ENCODE measurements around the gene DHX36.

DHX36 gene

GRCh38 chr3:154316974-154317767, 7.1 kb downstream of the DHX36 start:
- no peak for TF ChIP-seq CTCF (IDR thresholded peaks at IDR 0.05; ENCODE audit: low read depth, low read length)
- no peak for DNase-seq (ENCODE audit: low read depth, low spot score)
- no peak overlapping the region for H3K4me3 ChIP-seq (ENCODE audit: low read depth, low read length)
- in situ Hi-C loops (cut with HindIII; ENCODE audit: low sequenced_read_pairs) = no loop called here

DNA sequence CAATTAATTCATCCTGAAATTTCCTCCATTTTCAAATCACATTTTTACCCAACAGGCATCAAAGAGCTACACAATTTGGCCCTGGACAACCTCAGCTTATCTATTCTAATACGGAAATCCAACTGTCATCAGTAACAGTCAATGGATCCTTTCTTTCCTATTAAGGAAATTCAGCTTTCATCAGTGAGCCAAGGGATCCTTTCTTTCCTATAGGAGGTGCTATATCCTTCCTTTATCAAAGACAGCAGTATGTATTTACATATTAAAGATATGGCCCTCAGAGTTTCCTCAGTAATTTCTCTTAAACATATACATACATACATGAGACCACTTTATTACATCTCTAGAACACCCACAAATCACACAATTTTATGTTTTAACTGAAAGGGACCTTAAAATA, 10.1 kb downstream of the DHX36 start:
- no peak for DNase-seq (ENCODE audit: low read depth, low spot score)
- in situ Hi-C loops (cut with HindIII; ENCODE audit: low sequenced_read_pairs) = no loop called here

GRCh38 chr3:154310840-154311239, 13.4 kb downstream of the DHX36 start:
- in situ Hi-C loops (cut with HindIII; ENCODE audit: low sequenced_read_pairs) = no loop called here
- DNase-seq (ENCODE audit: low read depth, low spot score) = peak; percentile 21
- no peak overlapping the region for H3K4me3 ChIP-seq (ENCODE audit: low read depth, low read length)
- TF ChIP-seq CTCF (IDR thresholded peaks at IDR 0.05; ENCODE audit: low read depth, low read length) = no peak

More for the DNA sequence above, 10.1 kb downstream of the DHX36 start:
- H3K4me3 ChIP-seq (ENCODE audit: low read depth, low read length) = no peak overlapping the region
- TF ChIP-seq CTCF (IDR thresholded peaks at IDR 0.05; ENCODE audit: low read depth, low read length) = no peak

DNA sequence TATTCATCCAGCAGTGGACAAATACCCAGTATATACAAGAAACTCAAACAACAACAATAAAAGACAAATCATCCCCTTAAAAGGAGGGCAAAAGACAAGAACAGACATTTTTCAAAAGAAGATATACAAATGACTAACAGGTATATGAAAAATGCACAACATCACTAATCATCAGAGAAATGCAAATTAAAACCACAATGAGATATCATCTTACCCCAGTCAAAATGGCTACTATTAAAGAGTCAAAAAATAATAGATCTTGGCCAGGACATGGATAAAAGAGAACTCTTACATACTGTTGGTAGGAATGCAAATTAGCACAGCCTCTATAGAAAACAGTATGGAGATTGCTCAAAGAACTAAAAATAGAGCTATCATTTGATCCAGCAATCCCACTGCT, 16.9 kb downstream of the DHX36 start:
- H3K4me3 ChIP-seq (ENCODE audit: low read depth, low read length) = no peak overlapping the region
- in situ Hi-C loops (cut with HindIII; ENCODE audit: low sequenced_read_pairs) = no loop called here
- TF ChIP-seq CTCF (IDR thresholded peaks at IDR 0.05; ENCODE audit: low read depth, low read length) = no peak
- DNase-seq (ENCODE audit: low read depth, low spot score) = no peak

- in situ Hi-C loops (cut with HindIII; ENCODE audit: low sequenced_read_pairs) = no loop called here
- no peak overlapping the region for H3K4me3 ChIP-seq (ENCODE audit: low read depth, low read length)
- no peak for TF ChIP-seq CTCF (IDR thresholded peaks at IDR 0.05; ENCODE audit: low read depth, low read length)
Observed at GRCh38 chr3:154304936-154305335, 19.4 kb downstream of the DHX36 start.

GRCh38 chr3:154304116-154304786, 20.0 kb downstream of the DHX36 start:
- in situ Hi-C loops (cut with HindIII; ENCODE audit: low sequenced_read_pairs) = no loop called here
- no peak for DNase-seq (ENCODE audit: low read depth, low spot score)
- no peak for TF ChIP-seq CTCF (IDR thresholded peaks at IDR 0.05; ENCODE audit: low read depth, low read length)
- no peak overlapping the region for H3K4me3 ChIP-seq (ENCODE audit: low read depth, low read length)

More at GRCh38 chr3:154304936-154305335, 19.4 kb downstream of the DHX36 start:
- DNase-seq (ENCODE audit: low read depth, low spot score) = no peak

All from astrocyte of the spinal cord (primary cell).